NCI-H524 treated with DMSO at 0.1 percent for 48 hours (cell line): ENCODE data around the gene RNASE4.

Experiments
- DNase-seq: peaks from one replicate; lab custom pipeline; 2025; lab: John Stamatoyannopoulos, UW

Gene RNASE4

DNA sequence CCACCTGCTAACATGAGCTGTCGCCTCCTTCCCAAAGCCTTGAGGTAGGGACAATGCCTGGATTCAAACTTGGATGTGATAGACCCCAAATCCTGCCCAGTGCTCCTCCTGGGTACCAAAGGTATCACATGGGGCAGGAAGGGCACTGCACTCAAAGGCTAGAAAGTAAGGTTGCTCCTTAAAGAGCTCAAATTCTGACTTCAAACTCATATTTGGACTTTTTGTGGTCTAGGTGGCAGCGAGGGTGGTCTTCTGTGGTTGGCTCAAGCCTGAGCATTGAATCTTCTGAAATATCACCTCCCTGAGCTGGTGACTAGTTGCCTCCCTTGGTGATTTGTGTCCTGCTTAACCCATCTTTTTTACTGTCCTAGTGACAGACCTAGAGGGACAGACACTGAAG, 8.3 kb upstream of the RNASE4 start:
- no peak for DNase-seq

DNA sequence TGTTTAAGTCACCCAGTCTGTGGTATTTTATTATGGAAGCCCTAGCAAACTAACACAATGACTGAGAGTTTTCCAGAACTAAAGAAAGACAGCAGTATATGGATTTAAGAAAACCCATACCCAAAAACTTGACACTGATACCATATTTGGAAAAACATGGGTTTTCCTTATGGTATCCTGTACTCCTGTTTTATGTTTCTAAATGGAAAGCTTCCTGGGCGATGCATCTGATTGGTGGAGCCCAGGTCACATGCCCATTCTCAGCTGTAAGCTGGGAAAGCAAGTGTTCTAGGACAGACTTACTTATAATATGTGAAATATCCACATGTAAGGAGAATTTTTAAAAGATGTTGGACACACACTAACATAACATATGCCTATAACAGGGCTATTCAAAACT, 4.5 kb upstream of the RNASE4 start:
- no peak for DNase-seq

- no peak for DNase-seq
These were observed 4.0 kb upstream of the RNASE4 start for GRCh38 chr14:20680363-20680762.

DNA sequence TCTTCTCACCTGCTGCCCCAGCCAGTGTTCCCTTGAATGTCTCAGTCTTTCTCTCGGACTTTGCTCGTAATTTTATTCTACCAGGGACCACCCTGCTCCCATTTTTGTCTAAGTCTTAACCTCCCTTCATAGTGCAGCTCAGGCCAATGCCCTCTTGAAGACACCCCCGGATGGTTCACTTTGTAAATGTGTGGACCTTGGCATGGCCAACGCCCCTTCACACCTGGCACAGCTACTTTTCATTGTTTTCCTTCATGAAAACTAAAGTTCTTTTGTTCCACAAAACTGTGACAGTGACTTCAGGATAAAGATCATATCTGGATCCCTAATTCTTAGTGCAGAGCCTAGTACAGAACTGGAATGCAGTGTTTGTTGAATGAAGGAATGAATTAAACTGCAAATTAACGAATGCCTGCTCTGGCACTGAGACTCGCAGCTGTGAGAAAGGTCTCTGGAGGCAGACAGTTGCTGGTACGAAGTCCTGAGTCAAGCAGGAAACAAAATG, 3.5 kb upstream of the RNASE4 start:
- DNase-seq = no peak

GRCh38 chr14:20681348-20682126, 2.8 kb upstream of the RNASE4 start:
- DNase-seq = peak; percentile 68

GRCh38 chr14:20682127-20682434, 2.3 kb upstream of the RNASE4 start:
- no peak for DNase-seq

GRCh38 chr14:20682435-20683124, 1.8 kb upstream of the RNASE4 start:
- peak; percentile 87 for DNase-seq

DNA sequence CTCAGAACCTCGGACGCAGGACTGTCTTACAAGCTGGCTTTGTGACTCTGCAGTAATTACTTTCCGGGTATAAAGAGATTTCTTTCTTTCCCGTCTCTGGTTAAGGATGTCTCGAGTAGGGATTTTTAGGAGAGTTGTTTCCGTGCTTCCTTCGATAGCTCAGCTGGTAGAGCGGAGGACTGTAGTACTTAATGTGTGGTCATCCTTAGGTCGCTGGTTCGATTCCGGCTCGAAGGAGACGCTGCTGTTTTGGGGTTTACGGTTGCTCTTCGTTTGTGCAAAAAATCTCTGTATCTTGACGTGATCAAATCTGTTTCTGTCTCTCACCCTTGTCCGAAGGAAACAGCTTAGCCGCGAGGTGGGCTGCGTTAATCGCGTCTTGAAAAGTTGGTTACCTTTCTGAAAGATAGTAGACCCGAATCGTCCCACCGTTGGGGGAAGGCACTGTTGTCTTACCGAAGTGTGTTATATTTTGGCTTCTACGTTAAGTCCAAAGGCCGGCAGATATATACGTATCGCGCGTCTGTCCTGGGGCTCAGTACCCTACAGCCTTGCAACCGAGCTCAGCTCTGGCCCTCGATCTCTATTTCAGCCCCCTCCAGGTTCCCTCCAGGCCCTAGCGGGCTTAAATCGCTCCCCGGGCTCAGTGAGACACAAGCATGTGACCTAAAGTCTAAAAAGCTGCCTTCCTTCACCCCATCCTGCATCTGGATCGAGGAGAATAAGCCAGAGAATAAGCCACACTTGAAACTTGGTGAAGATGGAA, 1.1 kb upstream of the RNASE4 start:
- DNase-seq = peak; percentile 87

DNA sequence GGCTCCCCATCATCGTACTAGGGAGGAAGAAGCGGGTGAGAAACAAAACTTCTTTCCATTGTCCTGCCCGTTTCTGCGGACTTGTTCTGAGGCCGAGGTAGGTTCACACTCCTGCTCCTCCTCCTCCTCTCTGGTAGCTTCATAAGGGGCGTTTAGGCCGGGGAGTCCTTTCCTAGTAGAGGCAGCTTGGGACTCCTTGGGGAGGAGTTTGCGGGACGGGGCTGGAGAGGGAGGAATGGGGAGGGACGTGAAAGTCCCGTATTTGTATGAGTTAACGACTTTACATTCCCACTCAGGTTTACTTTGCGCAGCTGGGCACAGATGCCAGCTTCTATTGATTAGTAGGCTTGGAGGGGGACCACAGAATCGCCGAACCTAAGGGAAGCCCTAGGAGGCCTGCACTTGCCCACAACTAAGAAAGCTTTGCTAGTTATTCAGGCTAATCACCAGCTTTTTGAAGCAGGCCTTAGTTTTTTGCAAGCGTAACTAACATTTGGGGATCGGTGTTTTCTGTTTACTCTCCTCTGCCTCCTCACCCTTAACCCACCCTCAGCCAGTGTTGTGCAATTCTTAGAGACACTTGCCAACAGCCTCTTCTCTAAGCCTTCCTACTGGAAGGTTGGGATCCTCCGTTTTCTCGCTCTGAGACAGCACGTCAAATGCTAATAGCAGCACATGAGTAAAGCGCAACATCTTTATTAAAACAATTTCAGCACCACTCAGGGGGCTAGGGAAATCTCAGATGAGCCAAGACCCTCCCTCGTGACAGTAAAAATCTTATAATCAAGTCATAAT, 499 bp downstream of the RNASE4 start:
- no peak for DNase-seq

- no peak for DNase-seq
These were observed 2.2 kb downstream of the RNASE4 start for GRCh38 chr14:20686386-20687143.

DNA sequence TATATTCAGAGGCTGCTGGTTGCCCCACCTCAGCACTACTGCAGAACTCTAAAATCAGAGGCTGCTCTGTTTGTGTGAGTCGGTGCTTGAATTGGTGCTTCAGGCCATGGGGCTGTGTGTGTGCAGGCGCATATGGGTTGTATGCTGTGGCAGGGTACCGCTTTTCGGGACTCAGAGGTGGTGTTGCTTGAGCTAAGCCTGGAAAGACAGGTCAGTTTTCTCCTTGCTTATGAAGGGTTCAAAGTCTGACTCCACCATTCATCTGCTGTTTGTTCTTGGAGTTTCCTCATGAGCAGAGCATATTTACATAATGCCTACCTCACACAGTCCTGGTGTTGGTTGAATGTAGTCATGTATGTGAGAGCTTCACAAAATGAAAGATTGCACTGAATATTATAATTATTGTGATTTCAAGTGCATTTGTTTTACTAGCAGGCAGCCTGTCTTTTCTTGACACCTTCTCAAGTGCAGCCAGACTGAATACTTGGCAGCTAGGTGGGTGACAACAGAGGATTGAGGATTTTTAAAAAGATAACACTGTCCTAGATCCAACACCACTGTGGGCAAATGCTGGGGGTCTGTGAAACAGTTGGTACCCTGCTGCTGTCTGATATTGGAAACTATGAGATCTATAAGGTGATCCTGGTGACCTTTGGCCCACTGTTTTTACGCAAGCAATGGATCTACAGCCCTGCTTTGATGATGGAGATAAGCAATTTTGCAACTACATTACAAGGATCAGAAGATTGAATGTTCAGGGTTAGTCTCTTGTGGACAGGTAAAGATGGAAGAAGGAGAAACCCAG, 3.2 kb downstream of the RNASE4 start:
- DNase-seq = no peak

- no peak for DNase-seq
These were observed 3.9 kb downstream of the RNASE4 start, which contains the start of gene ANG for GRCh38 chr14:20688167-20688839. TSS of gene ANG (plus strand) at chr14:20688764. CDS start at chr14:20693565, 4,801 bp downstream.

- DNase-seq = peak; percentile 30
These were observed 6.7 kb downstream of the RNASE4 start for GRCh38 chr14:20690848-20691640.

- DNase-seq = no peak
These were observed 7.9 kb downstream of the RNASE4 start for GRCh38 chr14:20692116-20692751.

GRCh38 chr14:20696764-20697163, 12.4 kb downstream of the RNASE4 start:
- DNase-seq = no peak

GRCh38 chr14:20697273-20698017, 13.1 kb downstream of the RNASE4 start:
- no peak for DNase-seq

GRCh38 chr14:20698018-20698329, 13.6 kb downstream of the RNASE4 start:
- no peak for DNase-seq

- DNase-seq = no peak
These were observed 14.6 kb downstream of the RNASE4 start for GRCh38 chr14:20698934-20699333.
